SH-SY5Y (cell line): ENCODE results near the gene BPIFB3.

Source experiments
- GATA2 ChIP-seq: IDR thresholded peaks from 2 replicates; pipeline ENCODE4 v1.6.1; 2011; ENCODE audit warnings: mild to moderate bottlenecking, low read depth, low read length
- GATA3 ChIP-seq: IDR thresholded peaks from 2 replicates; pipeline ENCODE4 v1.6.1; 2011; ENCODE audit warnings: low read depth, mild to moderate bottlenecking, low read length, moderate library complexity

The BPIFB3 gene, protein sequence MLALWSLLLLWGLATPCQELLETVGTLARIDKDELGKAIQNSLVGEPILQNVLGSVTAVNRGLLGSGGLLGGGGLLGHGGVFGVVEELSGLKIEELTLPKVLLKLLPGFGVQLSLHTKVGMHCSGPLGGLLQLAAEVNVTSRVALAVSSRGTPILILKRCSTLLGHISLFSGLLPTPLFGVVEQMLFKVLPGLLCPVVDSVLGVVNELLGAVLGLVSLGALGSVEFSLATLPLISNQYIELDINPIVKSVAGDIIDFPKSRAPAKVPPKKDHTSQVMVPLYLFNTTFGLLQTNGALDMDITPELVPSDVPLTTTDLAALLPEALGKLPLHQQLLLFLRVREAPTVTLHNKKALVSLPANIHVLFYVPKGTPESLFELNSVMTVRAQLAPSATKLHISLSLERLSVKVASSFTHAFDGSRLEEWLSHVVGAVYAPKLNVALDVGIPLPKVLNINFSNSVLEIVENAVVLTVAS

DNA sequence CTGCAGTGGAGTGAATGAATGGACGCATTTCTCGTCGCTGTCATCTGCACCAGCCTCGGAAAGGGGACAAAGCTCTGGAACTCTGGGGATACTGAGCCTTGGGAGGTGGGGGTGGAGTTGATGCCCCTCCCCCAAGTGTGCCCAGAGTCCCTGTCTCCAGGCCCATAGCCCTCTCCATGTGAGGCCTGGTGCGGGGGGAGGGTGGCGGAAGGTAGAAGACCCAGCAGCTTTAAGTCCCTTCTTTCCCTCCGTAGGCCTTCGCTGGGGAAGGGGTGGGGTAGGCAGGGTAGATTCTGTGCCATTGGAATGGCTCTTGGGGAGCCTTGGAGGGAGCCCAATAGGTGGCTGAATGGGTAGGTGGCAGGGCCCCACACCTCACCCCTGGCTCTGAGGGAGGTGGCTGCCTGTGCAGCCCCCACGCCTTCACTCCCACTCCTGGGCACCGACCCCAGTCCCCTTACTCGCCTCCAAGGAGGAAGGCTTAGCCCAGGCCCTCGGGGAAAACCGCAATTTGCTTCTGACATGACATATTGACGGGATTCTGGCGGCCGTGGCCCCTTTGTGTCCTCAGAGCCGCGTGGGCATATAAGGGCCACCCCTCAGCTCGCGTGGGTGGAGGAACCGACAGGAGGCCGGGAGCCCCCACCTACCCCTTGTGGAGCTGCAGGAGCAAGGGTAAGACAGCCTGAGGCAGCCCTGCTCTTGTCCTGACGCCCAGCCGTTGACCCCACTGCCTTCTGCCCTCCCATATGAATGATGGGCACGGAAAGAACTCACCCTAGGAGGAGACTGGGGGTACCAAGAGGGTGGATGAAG is at the start of gene BPIFB3:
Gene BPIFB3, plus strand, starts transcription at position 613 of the 816 bp plus-strand sequence. CDS start 1,533 bp downstream, outside the sequence.
- TF ChIP-seq GATA2: no peak
- TF ChIP-seq GATA3: no peak

DNA sequence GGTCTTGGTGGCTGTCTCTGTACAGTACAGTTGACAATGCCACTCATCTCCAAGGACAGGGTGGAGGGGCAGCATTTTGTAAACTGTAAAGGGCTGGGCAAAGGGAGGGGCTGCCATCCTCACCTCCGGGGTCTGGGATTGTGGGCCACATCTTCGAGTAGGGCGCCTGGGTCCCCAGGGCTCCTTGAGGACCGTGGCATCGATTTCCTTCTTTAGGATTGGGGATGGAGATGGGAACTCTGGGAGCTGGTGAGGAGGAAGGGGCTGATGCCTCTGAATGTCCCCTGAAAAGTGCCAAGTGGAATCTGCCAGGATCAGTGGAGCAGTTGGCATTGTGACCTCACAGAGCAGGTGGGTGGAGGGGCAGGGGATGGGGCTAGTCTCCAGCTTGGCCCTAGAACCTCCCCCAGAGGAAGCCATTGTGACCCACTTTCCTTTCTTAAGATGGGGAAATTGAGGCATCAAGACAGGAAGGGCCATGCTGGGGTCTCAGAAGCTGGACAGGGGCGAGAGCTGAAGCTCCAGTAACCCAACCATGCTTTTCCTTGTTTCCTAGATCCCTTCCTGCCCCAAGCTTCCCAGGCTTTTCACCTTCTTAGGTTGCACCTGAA is 49.5 kb upstream of the BPIFB3 start, which contains the start of gene SUN5:
Gene SUN5, minus strand, starts transcription at position 293 of the 611 bp plus-strand sequence. Its CDS starts 93 bp downstream, at position 200.
- TF ChIP-seq GATA2 (no peak), GATA3 (no peak)

DNA sequence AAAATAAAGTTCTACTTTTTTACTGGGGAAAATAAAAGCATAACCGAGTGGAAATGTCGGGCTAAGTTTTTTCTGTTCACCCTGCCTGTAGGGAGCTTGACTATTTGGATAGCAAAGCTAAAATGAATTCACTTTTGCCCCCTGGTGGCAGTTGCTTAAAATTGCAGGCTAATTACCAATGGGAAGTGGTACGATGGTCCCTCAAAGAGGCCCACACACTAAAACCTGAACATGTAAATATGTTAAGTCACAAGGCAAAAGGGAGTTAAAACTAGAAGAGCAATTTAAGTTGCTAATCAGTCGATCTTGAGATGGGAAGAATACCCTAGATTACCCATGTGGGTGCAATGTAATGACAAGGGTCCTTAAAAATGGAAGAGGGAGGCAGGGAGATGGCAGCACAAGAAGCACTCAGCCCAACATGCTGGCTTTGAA is 48.6 kb upstream of the BPIFB3 start:
- TF ChIP-seq GATA2 (no peak), GATA3 (no peak)

DNA sequence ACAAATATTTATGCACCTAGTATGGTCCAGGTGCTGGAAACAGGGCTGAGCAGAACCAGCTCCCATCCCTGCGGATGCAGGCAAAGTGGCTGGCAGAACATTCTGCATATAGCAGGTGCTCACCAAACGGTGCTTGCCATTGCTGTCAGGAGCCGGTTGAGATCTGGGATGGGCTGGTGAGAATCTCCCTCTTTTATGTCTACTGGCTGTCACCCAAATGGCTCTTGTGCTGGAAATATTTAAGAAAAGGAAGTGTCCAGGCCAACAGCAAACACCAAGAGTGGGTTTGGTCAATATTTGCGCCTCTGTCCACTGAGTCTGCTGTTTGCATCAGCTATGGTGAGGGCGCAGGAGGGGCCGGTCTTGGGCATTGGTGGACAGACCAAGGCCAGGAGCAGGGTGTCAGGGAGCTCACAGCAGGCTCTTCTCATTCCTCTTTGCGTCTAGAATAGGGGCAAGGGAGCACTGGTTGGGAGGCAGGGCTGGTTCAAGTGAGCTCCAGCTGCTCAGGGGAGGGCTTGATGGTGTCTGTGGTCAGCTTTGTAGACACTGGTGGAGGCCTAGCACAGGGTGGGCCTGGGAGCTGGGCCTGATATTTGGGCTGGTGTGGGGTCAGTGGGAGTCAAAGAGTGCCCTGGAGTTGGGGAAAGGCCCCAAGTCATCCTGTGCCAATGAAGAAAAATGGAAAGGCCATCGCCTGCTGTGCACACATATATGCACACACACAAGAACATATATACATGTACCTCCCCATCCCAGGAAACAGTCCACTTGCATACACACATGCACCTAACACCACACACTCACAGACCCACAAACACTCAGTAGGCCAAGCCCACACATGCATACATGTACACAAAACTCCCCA is 47.6 kb upstream of the BPIFB3 start:
- TF ChIP-seq GATA2 (no peak), GATA3 (no peak)

DNA sequence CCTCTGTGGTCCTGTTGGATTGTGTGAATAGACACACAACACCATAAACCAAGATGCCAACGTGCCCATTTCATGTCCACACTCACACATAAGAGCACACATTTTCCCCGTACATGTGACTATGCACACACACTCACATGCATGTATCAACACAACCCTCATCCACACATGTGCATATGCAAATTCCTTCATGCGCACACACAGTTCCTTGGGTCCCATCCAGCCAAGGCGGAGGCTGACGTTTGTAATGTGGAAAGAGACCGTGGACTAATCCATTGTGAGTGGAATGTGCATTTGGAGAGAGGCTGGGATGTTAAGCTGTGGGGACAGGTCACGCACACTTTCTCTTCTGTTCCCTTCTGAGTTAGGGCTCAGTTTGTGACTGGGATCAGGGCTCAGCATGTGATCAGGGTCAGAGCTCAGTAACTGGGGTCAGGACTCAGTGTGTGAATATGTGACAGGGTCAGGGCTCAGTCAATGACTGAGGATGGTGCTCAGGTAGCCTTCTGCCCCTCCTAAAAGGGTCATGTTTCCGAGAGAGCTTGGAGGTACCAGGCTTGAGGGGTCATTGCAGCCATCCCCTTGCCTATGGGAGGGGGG is 46.8 kb upstream of the BPIFB3 start:
- TF ChIP-seq GATA3 (no peak), GATA2 (no peak)

DNA sequence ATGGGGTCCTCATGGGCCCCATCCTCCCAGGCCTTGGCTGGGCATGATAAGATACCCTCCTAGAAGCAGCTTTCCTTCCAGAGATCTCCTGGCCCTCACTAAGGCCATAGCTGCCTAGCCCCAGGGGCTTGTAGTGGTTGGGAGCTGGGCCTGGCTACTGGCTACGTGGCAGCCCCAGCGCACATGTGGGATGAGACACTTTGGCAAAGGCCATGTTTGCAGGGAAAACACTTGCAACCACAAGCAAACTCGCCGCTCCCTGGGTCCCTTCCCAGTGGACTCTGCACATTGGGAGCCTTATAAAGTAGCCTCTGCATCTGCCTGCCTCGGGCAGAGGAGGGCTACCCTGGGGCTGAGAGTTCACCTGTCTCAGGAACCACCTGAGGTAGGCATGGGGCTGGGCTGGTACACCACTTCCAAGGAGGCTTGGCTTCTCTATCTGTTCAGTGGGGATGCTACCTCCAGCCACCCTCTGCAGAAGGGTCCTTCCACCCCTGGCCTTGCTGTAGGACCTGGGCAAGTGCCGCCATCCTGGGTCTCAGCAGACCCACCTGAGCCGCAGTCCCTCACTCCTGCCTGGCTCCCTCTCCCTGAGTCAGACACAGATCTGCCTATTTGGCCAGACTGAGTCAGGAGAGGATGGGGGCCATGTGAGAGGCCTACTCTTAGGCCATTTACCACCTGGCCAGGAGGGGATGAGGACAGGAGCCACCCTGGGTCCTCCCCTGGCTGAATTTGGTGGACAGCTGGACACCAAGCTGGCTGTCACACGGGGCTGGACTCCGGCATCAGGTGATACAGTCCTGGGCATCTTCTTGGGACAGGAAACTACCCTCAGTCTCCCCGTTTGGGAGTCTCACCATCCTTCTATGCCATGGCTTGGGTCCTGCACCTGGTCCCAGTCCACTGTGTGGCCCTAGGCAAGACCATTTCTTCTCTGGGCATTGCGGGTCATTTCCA is 46.0 kb upstream of the BPIFB3 start, which contains the start of gene BPIFB2:
Gene BPIFB2, plus strand, starts transcription at position 329 of the 960 bp plus-strand sequence. CDS start 871 bp downstream, outside the sequence.
- no peak for TF ChIP-seq GATA2
- TF ChIP-seq GATA3: no peak

DNA sequence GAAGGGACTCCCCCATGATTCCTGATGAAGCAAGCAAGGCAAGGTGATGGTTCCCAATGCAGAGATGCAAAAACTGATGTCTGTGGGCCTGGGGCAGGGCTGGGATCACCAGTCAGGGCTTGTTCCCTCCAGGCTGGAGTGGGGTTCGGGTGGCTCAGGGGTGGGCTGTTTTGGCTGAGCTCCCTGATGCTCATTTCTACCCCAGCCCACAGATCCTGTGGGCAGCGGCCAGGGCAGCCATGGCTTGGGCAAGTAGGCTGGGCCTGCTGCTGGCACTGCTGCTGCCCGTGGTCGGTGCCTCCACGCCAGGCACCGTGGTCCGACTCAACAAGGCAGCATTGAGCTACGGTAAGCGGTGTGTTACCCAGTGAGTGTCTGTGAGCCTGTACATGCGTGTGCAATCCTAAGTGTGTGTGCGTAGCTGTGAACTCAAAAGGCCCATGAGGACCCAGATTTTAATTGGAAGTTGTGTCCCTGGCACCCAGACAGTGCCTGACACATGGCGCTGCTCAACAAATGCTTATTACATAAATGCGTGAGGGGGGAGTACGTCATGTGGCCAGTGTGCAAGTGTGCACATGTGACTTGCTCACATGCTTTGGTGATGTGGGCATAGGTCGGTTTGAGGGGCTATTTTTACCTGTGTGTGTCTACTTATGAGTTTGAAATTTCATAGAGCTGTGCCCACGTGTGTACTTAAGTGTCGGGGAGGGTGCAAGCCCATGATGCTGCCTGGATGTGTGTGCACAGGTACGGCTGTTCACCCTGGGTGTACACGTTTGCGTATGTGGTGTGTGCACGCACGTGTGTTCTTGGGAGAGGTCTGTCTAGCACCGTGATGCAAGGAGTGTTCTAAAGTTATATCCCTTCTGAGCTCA is 45.1 kb upstream of the BPIFB3 start:
- no peak for TF ChIP-seq GATA2
- no peak for TF ChIP-seq GATA3

DNA sequence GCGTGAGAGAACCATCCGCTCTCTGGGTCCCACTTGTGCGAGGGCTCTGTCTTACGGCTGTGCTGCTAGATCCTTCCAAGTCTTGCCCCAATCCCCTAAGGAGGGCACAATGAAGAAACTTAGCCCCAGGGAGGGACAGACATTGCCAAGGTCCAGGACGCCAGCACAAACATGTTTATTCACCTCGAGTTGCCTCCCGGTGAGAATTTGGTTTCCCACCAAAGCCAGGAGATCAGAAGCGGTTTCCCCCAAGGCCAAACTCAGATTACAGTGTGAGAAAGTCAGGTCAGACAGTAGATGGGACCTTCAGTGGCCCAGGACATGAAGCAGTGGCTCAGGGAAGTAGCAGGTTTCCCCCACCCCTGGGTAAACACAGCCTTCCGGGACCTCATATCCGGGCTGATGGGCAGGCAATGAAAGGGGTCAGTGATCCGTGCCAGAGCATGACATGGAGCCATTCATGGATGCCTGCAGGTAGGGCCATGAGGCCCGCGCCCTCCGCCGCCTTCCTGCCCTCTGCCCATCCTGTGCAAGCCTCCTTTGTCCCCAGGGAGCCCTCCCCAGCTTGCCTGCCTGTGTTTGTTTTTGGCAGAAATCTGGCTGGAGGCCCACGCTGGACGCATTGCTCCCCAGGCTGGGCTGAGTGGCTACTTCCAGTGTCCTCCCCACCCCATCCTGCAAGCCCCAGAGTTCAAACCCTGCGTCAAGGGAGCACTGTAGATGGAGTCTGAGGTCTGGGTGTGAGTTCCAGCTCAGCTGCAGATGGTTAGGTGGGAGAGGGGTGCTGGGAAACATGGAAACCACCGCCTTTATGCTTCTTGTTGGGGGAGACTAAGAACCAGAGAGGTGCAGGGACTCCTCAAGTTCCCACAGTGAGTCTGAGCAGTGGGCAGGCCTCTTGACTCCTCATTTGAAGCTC is 44.2 kb upstream of the BPIFB3 start:
- TF ChIP-seq GATA2: no peak
- no peak for TF ChIP-seq GATA3

DNA sequence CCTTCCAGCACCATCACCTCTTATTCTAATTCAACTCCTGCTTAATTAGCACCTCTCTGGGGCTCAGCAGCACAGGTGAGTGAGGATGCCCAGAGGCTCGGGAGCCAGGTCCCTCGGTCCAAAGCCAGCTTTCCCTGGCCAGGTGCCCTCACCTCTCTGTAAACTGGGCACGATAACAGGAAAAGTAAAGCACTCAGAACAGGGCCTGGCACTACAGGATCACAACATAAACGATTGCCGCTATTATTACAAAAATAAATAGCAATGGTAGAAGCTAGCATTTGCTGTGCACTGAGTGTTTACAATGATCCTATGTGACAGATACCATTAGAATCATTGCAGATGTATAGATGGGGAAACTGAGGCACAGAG is 43.6 kb upstream of the BPIFB3 start:
- TF ChIP-seq GATA2: no peak
- no peak for TF ChIP-seq GATA3

DNA sequence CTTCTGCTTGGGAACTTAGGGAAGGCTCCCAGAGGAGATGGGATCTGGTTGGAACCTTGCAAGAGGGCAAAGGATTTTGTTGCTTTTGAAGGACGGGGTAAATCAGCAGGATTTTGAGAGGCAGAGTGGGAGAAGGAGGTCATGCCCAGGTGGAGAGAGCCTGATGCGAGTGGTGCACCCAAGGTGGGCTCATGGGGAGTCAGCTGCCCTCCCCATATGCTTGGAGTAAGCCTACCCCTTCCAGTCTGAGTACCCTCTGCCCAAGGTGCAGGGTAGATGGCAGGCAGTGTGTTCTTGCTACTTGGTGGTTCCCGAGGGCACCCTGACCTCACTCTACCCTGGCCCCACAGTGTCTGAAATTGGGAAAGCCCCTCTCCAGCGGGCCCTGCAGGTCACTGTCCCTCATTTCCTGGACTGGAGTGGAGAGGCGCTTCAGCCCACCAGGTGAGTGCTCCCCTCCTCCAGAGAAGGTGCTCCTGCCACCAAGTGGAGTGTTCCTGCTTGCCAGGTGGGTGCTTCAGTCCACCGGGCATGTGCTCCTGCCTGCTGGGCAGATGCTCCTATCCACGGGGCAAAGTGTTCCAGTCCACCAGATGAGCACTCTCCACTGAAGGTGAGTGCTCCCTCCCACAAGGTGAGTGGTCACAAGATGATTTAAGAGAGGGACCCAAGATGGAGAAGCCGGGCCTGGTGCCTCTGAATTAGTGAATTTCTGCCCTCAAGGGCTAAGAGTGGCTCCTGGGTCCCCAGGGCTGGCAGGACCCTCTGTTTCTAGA is 42.8 kb upstream of the BPIFB3 start:
- TF ChIP-seq GATA2: no peak
- no peak for TF ChIP-seq GATA3
